Germinal center (tissue), 1 donor: ENCODE measurements around the gene PRDM13.
"Not testable (repeated sequence)": the region's sequence is repeated elsewhere in the genome, so short reads cannot be mapped to it uniquely, and the experiment has no call there.

Experiments used
- DNase-seq: peaks from one replicate; pipeline ENCODE4 v3.0.0; 2012; ENCODE audit warnings: mixed read lengths, low spot score

The PRDM13 gene

DNA sequence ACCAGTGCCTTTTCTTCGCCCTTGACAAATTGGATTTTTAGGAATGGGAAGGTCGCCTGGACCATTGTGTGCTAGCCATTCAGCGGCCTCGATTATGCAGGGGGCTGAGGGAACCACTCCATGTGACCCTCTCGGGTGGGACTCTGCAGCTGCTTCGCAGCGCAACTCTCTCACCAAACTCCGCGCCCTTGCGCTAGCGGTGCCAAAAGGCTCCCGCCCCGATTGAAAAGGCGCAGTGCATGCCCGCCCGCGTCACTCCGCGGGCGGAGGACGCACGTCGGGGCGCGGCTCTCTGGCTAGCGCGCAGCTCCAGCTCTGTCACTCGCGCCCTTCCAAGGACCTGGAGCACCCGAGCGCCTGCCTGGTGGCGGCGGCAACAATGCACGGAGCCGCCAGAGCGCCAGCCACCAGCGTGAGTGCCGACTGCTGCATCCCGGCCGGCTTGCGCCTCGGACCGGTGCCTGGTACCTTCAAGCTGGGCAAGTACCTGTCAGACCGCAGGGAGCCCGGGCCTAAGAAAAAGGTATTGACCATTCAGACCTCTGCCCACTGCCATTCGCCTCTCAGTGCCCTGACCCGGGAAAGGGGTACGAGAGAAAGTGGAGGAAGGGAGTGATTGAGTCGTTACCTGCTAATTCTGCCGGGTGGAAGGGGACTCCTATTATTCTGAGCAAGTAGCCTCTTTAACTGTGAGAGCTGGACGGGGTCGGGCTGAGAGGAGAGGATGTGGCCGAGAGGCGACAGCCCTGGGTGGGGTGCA is at the start of gene PRDM13:
TSS of gene PRDM13 (plus strand) at position 178 of the 760 bp plus-strand sequence. CDS start at position 380, 202 bp downstream.
- DNase-seq: no peak

DNA sequence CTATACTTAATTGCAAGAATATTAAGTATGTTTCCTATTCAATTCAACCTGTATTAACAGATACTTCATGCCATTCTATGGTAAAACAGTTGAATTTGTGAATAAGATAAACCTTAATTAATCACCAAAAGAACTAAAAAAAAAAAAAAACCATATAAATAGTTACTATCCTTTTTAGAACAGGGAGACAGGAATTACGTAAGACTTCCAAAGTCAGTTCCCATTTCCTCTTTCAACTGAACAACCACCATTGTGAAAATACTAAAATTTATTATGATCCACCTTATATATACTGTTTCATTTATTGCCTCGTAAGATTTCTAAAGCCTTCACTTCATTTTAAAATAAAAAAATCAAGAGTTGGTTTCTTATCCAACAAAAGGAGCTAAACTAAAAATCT is 47.6 kb upstream of the PRDM13 start:
- DNase-seq: no peak

DNA sequence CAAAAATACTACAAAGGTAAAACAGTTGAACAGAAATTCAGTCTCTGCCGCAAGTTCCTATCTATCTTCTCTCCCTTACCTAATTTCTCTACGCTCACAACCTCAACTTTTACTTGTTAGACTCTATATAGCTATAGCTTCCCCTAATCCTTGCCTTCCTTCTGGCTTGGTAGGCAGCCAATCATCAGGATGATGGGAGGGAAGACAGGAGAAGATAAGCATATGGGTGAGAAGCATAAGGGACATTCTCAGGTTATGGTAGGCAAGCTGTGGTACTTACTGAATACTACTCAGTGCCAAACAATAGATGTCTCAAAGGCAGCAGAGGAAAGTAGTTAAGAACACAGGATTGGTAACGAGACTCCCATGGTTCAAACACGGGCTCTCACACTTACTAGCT is 46.0 kb upstream of the PRDM13 start:
- DNase-seq: no peak

DNA sequence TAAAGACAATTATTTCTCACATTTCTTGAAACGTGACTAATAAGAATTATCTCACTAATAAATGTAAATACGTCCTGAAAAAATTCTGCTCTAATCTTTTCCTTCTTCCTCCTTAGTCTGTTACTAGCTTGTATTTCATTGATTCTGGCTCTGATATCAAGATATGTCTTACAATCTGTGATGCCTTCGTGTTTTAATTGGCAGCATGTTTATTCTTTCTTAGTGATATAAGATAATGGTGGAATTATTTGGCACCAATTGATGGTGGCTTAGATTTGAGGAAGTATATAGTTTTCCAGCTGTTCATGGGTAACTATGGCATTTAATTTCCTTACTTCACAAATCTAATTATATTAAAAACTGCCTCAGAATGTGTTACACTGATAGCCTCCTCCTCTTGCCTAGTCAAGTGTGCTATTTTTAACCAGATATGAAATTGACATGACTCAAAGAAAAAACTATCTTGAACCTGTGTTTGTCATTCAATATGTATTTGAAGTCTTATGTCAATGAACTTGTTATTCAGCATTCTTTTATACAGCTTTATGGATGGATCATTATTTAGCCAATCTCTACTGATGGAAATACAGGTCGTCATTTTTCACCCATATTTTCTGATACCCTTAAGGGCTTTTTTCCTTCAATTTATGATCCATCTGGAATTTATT is 43.4 kb upstream of the PRDM13 start:
- DNase-seq: no peak

DNA sequence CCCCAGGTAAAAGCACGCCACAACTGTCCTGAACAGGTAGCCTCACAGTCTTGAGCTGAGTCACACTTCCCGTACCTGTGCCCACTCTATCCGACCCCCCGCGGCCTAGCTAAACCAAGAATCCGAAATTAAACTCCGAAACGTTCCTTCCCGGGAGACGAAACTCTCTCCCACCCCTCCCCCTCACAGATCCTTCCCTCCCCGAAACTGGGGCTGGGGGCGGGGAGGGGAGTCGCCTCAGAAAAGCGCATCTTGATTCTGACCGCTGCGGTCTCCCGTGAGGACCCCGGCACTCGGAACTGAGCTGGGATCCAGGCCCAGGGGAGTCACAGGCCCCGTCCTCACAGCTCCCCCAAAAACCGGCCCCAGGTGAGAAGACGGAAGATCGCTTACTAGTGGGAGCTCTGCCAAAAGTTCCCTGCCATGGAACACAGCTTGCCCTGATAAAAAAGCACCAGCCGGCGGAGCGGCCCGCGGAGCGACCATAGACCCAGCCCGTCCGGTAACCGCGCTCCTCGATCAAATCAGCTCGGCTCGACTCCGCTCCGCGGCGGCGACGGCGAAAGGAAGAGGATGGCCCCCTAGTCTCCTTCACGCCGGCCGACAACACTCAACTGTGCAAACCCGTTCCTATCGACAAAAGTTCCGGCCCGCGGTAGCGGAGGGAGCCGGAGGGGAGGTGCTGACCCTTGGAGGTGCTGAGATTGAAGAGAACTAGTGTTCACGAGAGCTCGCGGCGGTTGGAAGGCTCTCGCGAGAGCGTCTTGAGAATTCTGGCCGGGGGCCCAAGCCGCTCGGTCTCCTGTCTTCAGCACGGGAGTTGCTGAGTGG is 38.3 kb upstream of the PRDM13 start, which contains the start of gene CCNC:
TSS of gene CCNC (minus strand) at position 558 of the 831 bp plus-strand sequence. CDS start at position 425, 133 bp downstream.
- peak; percentile 87 for DNase-seq

DNA sequence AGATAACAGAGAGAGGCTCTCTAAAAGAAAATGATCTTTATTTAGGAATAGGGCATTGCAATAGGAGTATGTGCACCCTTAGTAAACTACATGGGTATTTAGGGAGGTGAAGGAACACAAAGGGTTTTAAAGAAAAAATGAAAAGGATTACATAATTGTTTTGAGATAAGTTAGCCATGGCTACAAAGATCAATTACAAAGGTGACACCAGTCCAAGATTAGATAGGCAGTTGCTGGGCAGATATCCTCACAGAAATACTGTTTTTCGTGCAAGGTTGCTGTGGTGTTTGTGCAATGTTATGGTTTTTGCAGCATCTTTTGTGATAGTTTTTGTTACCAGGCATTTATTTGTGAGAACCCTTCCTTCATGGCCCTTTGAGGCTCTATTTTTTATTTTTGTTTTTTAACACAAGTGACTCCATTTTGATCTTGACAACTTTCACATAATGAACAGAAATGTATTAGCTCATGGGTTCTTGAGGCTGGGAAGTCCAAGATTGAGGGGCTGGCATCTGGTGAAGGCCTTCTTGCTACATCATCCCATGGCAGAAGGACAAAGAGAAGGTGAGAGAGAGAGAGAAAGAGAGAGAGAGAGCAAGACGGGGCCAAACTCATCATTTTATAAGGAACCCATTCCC is 32.5 kb upstream of the PRDM13 start:
- DNase-seq: no peak

DNA sequence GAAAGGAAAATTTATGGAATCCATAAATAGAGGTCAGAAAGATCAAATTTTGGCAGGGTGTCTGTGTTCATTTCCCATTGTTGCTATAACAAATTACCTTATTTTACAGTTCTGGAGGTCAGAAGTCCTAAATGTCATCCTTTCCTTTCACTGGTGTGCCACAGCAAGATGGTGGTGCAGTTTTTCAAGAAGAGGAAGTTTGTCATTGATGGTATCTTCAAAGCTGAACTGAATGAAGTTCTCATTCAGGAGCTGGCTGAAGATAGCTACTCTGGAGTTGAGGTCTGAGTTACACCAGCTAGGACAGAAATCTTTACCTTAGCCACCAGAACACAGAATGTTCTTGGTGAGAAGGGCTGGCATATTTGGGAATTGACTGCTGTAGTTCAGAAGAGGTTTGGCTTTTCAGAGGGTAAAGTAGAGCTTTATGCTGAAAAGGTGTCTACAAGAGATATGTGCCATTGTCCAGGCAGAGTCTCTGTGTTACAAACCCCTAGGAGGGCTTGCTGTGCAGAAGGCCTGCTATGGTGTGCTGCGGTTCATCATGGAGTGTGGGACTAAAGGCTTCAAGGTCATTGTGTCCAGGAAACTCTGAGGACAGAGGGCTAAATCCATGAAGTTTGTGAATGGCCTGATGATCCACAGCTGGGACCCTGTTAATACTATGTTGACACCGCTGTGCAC is 30.9 kb upstream of the PRDM13 start:
- DNase-seq: no peak

DNA sequence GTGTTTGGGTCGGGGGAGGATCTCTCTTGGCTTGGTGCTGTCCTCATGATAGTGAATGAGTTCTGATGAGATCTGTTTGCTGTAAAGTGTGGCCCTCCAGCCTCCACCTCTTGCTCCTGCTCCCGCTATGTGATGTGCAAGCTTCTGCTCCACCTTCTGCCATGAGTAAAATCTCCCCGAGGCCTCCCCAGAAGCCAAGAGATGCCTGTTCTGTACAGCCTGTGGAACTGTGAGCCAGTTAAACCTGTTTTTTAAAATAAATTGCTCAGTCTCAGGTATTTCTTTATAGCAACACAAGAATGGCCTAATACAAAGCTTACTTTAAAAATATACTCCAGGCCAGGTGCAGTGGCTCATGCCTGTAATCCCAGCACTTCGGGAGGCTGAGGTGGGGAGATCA is 26.9 kb upstream of the PRDM13 start:
- DNase-seq: no peak

DNA sequence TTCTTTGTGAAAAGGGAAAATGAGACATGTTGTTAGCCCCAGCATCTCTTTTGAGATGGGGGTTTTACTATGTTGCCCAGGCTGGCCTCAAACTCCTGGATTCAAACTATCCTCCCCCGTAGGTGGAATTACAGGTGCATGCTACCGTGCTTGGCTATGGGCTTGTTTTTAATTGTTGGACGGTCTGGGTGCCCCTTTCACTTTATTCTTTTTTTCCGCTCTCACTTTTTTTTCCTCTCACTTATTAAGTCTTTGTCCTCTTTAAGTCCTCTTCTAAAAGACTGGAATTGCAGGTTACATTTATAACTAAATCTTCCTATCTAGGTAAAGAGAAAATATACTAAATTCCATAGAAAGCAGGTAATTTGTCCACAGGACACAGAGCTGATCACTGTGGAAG is 18.8 kb upstream of the PRDM13 start:
- no peak for DNase-seq

DNA sequence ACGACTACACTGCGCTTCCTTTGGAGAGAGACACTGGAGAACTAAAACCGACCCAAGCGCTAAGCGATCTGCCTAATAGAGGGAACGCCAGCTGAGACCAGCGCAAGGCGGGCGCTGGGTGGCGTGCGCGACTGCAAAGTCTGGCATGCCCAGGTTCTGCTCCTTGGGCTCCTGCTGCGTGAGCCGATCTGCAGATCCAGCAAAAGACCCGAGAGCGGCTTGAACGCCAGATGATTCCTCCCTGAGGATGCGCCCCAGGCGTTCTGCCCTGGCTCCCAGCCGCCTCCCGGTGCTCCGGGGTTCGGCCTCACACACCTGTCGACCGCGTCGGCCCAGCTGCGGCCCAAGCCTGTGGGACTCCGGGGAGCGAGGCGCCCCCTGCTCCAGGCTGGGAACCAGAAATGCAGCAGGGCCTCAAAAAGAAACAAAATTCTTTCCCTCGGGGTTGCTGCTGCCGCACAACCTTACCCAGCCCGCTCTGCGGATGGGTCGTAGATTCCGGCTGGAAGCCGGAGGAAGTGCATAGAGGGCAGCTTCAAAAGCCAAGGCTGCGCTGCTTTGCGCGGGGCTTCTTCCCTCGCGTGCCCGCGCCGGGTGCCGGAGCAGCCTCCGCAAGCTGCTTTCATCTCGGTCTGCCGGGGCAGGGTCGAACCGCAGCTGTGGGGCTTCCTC is 17.9 kb upstream of the PRDM13 start:
- DNase-seq: peak; percentile 51

DNA sequence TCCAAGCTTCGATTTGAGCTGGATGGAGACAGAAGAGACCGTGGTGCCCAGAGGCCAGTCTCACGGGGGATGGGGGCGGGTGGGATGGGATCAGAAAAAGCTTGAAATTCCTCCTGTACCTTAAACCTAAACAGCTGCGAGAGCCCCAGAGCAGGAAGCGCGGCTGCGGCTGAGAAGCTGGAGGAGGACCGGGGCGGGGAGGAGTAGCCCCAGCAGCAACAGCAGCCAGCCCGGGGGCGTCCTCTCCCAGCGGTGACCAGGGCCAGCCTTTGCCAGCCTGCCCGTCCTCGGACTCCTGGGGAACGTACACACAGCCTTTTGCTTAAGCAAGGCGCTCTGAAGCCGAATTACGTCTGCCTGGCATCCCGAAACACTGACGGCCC is 17.4 kb upstream of the PRDM13 start:
- DNase-seq: peak; percentile 15

DNA sequence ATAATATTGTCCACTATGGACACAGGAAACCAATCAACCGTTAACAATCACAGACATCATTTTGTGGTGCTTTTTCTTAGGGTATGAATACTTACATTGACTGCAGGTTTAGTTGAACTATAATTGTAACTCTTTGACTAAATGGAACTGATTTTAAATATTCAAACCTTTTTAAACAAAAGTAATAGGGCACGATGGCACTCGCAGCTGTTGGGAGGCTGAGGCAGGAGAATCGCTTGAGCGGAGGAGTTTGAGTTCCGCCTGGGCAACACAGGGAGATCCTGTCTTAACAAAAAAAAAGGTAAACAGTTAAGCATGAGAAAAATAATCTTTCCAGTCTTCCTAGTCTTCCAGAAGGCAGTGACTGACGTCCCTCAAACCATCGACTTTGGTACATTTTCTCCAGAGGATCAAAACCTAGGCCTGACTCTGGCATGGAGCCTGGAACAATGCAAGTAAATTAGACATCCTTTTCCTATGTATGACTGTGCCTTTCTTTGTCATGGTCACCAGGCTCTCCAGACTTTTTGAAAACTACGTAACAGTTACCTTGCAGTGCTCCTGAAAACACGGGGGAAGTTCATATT is 16.6 kb upstream of the PRDM13 start:
- DNase-seq: no peak

DNA sequence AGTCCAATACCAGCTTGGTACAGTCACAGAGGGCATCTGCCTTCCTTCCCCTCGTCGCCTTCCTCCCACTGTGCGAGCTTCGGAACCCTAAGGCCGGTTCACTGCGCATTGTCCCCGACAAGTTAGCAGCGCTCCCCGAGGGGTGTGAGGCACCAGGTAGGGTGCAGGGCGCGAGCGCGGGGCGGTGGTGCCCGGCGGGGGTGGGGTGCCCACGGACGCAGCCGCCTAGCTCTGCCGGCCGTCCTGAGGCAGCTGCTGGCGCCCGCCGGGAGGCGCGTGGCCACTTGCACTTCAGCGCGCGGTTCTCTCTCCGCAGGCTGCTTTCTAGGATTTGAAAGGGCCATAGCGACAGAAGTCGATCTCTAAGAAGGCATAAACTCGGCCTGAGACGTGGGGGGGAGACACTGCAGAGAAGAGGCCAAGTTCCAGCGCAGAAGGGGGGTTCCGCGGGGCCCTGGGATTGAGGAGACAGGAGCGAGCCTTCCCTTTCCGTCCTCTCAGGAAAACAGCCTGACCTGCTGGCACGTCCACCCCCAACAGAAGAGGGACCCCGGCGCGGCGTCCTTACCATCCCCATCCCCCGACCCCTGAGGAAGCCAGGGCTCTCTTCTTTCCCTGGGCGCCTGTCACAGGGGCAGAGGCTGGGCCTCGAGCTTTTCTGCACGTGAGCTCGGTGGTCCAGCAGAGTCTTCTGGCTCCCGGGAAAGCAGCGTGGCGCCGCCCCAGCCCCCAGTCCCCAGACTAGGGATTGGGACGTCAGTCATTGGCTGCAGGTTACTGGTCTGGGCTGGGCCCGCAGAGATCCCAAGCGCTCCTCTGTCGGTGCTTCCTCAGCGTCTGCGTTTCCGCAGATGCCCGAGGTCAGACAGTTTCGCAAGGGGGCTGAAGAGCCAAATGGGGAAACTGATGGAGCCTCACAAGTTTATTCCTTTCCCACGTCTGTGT is 15.6 kb upstream of the PRDM13 start:
- DNase-seq: no peak

DNA sequence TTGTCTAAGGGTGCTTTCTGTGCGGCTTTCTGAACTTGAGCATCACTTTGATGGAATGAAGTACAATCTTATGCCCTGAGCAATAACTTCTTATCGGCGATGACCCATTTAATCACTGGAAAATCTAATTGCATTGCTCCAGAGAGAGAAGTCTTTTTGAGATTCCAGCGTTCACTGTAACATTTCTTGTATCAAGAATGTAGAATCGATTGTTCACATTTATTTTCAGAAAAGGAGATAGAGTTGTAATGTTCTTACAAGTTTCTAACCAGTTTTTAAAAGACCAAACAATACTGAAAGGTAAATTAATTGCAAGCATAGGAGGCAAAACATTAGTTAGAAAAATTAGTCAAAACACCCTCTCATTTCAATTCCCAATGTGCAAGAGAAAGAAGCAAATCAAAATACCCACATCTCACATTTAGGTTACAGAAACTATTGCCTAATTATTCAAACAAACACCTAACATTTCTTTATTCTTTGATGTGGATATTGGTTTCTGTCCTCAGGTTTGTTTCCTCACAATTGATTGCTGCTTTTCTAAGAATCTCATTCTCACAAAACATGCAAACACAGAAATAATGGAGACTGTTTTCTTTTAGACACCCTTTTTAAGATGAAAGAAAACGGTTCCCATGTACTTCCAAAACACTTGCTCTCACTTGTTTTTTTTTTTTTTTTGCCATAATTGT is 14.8 kb upstream of the PRDM13 start:
- no peak for DNase-seq

DNA sequence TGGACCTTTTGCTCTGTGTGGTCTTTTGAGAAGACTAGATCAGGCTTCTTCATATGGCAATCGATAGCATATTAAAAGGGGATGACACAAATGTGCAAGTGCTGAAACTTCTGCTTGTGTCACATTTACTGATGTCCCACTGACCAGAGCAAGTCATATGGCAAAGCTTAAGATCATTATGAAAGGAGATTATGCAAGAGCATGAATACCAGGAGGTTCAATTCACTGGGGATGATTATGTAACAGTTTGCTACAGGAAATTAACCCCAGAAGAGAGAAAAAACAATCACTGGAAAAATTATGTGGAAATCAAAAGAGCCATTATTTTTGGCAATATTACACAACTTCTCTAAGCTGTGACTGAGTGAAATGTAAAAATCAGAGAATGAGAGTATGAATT is 13.7 kb upstream of the PRDM13 start:
- no peak for DNase-seq

DNA sequence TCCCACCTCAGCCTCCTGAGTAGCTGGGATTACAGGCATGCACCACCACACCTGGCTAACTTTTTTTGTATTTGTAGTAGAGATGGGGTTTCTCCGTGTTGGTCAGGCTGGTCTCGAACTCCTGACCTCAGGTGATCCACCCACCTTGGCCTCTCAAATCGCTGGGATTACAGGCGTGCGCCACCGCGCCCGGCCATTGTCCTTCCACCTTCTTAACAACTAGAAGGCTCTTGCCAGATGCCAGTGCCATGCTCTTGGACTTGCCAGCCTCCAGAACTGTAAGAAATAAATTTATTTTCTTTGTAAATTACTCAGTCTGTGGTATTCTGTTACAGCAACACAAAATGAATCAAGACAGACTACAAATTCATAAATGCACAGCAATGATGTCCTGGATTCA is 11.9 kb upstream of the PRDM13 start:
- not testable (repeated sequence) for DNase-seq

DNA sequence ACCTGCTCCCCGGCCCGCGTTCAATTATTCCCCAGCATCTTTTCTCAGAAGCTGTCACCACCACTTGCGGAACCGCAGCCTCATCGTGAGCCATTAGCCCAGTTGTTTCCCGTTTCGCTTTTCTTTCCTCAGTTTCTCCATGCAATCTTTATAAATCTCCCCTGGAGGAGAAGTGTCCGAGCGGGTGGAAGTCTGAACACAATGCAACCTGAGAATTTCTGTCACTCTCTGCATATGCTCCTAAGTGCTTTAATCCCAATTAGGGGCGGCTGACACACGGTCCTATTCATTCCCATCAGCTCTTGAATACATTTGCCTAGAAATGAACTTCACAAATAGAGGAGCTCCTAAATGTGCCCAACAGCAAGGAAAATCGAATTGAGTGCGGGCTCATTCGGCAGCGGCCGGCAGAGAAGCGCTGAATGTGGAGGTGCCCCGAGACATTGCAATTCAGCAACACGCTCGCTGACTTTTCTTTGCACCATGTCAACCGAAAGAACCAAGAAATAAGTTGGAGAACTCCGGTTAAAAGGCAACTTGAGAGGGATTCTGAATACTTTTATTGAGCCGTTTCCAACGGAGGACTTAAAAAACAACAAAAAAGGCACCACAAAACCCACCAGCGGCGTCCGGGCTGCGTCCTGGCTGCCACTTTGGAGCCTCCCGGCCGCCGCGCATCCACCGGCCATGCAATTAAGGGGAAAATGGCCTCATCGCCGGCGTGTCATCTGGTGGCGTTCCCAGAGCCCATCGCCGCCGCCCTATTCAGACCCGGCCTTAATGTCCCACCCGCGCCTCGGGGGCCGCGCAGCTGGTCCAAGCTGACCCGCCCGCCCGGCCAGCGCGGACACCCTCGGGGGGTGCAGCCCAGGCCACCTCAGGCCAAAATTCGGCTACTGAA is 3.9 kb upstream of the PRDM13 start:
- no peak for DNase-seq
